Fibroblast of skin of right quadriceps (primary cell): ENCODE results near the gene TMEM163.
"Not testable (repeated sequence)": the region's sequence is repeated elsewhere in the genome, so short reads cannot be mapped to it uniquely, and the experiment has no call there.

Source experiments
- DNase-seq: peaks from one replicate; pipeline ENCODE4 v3.0.0-alpha.2; 2013

Gene TMEM163

GRCh38 chr2:134573085-134573370, 145.8 kb downstream of the TMEM163 start:
- DNase-seq, result no peak

- no peak for DNase-seq
Observed at GRCh38 chr2:134572314-134573084, 146.3 kb downstream of the TMEM163 start.

DNA sequence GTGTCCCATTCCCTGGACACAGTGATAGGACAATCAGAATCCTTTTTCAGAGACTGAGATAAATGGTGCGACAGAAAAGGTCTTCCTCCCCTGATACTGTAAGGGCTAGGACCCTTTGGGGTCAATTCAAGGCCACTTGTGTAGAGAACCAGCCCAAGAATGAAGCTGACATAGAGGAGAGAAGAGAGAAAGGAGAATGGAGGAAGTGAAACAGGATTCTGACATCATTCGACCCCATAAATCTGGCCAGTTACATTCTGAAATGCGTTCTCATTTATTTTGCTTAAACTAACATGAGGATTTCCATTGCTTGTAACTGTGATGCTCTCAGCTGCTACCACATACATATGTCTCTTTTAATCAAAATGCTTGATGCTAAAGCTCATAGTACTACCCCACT, 148.1 kb downstream of the TMEM163 start:
- no peak for DNase-seq

DNA sequence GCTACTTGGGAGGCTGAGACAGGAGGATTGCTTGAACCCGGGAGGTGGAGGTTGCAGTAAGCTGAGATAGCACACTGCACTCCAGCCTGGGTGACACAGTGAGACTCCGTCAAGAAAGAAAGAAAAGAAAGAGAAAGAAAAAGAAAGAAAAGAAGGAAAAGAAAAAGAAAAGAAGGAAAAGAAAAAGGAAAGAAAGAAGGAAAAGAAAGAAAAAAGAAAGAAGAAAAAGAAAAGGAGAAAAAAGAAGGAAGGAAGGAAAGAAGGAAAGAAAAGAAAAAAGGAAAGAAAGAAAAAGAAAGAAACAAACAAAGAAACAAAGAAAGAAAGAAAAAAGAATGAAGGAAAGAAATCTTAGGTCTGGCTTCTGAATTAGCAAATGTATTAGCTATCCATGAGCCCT, 150.4 kb downstream of the TMEM163 start:
- DNase-seq, result no peak

DNA sequence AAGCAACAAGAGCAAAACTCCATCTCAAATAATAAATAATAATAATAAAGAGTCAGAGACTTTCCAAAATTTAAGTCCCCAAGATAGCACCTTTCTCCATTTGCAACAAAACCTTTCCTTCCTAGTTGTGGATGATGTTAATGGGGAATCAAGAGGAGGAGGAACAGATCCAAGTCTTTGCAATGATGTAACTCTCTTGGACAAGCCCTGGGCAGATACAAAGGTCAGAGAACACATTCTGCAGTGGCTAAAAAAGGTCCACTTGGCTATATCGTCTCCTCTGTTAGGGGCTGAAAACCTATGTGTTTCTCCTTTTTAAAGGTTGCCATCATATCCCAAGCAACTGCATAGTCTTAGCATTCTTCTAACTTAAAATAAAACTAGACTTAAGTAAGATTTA, 151.1 kb downstream of the TMEM163 start:
- no peak for DNase-seq

- DNase-seq, result not testable (repeated sequence)
Observed at GRCh38 chr2:134564955-134565354, 153.8 kb downstream of the TMEM163 start.

GRCh38 chr2:134564549-134564948, 154.3 kb downstream of the TMEM163 start:
- DNase-seq, result no peak

DNA sequence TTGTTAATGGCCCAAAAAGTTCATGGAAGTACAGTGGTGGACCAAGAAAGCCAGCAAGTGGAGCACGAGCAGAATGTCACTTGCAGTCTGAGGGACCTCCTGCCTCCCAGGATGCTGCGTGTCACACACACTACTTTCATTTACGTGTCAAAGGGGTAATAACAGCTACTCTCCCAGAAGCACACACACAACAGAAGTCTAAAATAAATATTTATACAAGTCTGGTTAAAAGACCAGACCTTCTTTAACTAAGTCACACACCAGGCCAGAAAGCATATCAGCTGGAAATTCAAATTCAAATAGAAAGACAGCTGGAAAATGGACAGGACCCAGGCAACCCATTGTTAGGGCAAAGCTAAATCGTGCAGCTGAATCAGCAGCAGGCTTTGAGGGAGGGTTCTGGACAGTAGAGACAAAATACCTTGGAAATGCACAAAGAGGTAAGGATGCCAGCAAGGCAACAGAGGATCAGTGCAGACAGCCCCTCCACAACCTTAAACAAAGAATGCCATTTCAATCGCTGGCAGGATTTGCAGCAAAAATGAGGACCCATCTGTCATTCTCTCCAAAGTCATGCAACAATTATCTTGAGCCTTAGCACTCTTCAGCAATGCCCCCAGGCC, 160.5 kb downstream of the TMEM163 start:
- no peak for DNase-seq

DNA sequence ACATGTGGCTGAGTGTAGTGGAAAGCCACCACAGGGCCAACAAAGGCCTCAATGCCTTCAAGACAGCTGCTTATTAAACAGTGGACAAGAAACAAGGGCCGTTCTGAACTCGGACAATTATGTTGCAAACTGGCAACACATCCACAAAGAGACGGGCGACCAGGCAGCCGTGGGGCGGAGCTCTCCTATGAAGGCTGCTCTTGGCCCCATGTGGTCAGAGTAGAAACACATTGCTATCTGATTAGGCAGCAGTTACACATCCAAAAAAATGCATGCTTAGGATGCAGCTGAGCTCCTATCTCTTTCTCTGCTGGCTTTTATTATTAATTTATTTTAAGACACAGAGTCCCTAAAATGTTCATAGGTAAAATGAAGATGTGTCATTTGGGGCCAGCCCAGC, 163.4 kb downstream of the TMEM163 start:
- DNase-seq, result no peak

DNA sequence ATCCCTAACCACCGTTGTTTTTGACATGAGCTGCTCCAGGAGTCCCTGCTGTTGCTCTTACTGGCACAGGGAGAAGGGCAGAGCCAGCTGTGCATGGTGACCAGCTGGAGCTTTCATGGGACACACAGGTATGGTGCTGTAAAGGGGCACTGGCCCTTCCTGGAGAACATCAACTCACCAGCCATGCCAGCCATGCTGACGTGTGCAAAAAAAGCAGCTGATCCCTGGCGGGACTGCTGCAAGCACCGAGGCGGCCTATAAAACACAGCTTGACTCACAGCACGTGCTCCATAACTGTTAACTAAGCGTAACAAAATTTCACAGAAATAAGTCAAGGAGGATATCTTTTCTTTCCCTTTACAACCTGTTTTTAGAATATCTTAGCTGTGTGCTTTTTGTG, 165.1 kb downstream of the TMEM163 start:
- DNase-seq, result no peak

GRCh38 chr2:134550566-134551164, 168.1 kb downstream of the TMEM163 start:
- DNase-seq, result no peak

DNA sequence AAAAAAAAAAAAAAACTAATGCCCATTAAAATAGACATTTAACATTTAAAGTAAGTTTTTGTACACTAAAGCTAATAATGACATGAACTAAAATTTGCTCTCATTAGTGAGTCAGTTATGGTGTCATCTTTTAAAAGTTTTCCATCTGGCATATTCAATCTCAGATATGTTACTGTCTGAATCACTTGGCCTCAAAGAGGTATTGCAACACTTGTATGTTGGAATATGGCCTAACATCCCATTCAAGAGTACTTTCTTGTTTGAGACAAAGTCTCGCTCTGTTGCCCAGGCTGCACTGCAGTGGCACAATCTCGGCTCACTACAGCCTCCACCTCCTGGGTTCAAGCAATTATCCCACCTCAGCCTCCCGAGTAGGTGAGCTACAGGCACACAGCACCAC, 169.7 kb downstream of the TMEM163 start:
- peak; percentile 47 for DNase-seq

GRCh38 chr2:134540990-134541389, 177.8 kb downstream of the TMEM163 start:
- no peak for DNase-seq

DNA sequence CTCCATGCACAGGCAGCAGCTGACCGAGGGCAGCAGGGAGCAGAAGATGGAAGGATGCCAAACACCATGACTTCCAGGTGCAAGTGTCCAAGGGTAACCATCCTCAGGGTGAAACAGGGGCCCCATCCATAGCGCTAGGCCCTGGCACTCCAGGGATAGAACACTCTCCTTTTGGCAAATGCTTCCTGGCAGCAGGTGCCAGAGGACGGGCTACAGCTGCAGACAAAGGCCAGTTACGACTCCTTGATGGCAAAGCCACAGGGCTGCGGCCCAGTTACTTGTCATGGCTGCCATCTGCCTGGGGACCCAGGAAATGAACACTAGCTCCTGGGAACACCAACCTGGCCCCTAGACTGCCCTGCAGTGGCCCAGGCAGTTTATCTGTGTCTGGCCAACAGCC, 178.8 kb downstream of the TMEM163 start:
- DNase-seq, result no peak

- DNase-seq, result no peak
Observed at GRCh38 chr2:134537702-134538101, 181.1 kb downstream of the TMEM163 start.

DNA sequence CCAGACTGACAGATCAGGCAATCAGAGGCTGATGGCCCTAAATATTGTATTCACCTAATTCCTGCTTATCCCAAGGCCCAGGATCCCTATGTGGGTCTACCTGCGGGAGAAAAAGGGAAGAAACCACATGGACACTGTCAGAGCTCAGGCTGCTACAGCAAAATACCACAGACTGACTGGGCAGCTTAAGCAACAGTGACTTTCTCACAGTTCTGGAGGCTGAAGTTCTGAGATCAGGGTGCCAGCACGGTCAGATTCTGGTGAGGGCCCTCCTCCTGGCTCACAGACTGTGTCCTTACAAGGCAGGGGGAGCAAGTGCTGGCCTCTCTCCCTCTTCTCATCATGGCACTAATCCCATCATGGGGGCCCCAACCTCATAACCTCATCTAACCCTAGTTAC, 181.7 kb downstream of the TMEM163 start:
- no peak for DNase-seq

DNA sequence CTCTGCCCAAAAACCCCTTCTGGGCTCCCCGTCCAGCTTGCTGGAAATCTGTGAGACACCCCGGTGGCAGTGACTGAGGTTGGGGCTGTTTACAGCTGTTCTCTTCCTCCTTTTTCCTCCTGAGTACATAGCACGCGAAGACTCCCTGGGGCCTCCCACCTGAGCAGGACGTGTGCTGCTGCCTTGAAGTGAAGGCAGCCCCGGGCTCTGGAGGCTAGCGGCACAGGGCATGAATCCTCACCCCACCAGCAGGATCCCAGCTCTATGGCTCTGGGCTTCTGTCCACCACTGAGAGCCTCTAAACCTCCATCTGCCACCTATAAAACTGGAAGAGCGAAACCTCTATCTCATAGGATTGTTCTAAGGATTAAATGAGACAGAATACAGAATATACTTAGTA, 182.5 kb downstream of the TMEM163 start:
- DNase-seq, result no peak

DNA sequence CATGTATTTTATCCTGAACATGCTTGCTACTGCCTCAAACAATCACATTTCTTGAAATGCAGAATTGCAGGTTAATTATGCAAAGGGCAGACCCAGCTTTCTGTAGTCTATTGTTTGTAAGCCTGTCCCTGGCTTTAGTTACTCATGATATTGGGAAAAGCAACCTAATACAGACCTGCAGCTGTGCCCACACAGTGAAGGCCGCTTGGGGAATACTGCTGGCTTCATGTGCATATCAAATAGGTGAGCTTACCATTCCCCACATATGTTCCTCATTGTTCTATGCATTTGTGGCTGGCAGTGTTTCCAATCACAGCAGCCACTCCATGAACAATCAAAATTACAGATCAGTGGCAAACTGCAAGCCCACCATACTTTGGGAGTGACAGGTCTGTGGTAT, 186.3 kb downstream of the TMEM163 start:
- no peak for DNase-seq

- DNase-seq, result peak; percentile 72
Observed at GRCh38 chr2:134527381-134527780, 191.4 kb downstream of the TMEM163 start.

DNA sequence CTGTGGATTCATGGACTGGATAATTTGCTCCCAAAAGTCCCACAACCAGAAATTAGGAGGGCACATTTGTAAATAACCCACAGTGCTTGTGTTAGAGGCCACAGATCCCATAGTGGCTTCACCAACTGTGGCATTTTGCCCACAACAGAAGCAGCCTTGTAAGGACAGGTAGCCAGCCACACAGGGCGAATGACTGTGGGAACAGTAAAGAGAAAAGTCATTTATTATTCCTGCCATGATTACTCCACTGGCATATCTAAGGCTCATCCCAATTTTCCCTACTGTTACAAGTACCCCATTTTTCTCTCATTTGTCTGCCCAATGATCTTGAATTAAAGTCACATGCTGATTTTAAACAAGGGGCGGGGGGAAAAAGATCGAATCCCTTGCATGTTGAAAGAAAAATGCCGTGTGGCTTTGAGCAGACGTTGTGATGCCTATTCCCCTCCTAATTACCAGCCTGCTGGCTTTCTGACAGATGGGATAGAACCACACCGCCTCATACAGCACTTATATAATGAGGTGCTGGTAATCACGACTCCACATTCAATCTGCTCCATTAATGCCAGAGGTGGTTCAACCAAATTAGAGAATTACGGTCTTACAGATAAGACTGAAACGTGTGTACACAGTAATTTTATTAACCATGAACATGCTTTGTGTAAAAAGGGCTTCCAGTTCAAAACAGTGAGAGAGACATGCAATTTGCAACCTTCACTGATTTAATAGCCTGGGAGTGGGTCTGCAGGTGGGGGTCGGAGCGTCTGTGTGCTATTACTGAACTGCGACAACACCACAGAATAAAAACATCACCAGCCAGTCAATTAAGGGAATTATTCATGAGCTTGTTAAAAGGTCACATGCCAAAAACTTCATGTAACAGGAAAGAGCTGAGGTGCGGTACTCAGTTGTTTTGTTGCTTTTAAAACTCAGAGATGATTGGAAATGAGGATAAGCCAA, 196.0 kb downstream of the TMEM163 start:
- no peak for DNase-seq

- no peak for DNase-seq
Observed at GRCh38 chr2:134518101-134518500, 200.7 kb downstream of the TMEM163 start.

DNA sequence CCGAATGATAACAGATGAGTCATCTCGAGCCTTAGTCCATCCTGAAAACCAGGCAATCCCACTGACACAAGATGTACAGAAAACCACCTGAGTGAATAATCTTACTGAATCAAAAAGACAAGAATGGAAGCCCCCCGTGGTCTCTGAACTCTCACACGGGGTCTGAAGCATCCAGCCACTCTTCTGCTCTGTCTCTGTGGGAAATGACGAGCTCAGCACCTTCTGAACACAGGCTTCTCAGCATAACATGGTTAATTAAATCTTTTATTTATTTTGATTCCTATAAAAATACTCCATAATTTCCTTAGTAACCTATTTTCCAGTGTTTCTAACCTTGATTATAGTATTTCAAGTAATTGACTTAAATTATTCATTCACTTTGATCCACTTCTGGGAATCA, 203.7 kb downstream of the TMEM163 start:
- DNase-seq, result no peak

GRCh38 chr2:134513465-134513804, 205.4 kb downstream of the TMEM163 start:
- DNase-seq, result no peak
